ENCODE measurements around the gene FCSK. TPM values are rescaled to one million over a fixed set of nuclear protein-coding genes. Genes with fewer than 3 reads are reported as not detected.

FCSK gene
- total RNA-seq, 1 experiment from 2014 or later = 10.5 TPM

- DNase-seq (ENCODE audit: low read depth, low spot score) = peak; percentile 65
- in situ Hi-C loops (cut with HindIII; ENCODE audit: low pct_unique_long_range_greater_than_20kb, low sequenced_read_pairs) = no loop called here
Observed at GRCh38 chr16:70529051-70529777, 74.8 kb downstream of the FCSK start.

Small RNAs within 50 kb of the gene (small RNA-seq; reads per million reads assigned to genes)
- 0.23 to 1.1 reads per million in 2 experiments for gene RNU6-23P
- gene RPS27P26 = 0 to 0.02 reads per million in 2 experiments
- gene SNORD111B = 7.2 to 37.5 reads per million in 2 experiments

Other genes starting within 250 kb of the FCSK start
- gene EXOSC6, start 202.7 kb upstream of the FCSK start, total RNA-seq (2014; rRNA removed; shearing (Covaris generic)) = 32.4 and 36.4 TPM in 2 replicates
- gene AARS1, start 165.1 kb upstream of the FCSK start, total RNA-seq (2014; rRNA removed; shearing (Covaris generic)) = 96.7 and 98.3 TPM in 2 replicates
- 24.1 and 29.4 TPM in 2 replicates for gene DDX19B, start 155.4 kb upstream of the FCSK start, total RNA-seq (2014; rRNA removed; shearing (Covaris generic))
- gene DDX19A, start 107.7 kb upstream of the FCSK start, total RNA-seq (2014; rRNA removed; shearing (Covaris generic)) = 51.5 and 59.3 TPM in 2 replicates
- gene ST3GAL2, start 15.5 kb upstream of the FCSK start, total RNA-seq (2014; rRNA removed; shearing (Covaris generic)) = 13.7 and 18.5 TPM in 2 replicates
- gene COG4, start 69.0 kb downstream of the FCSK start, total RNA-seq (2014; rRNA removed; shearing (Covaris generic)) = 41.2 and 46.2 TPM in 2 replicates
- gene SF3B3, start 69.2 kb downstream of the FCSK start, total RNA-seq (2014; rRNA removed; shearing (Covaris generic)) = 187 and 191 TPM in 2 replicates
- 0.24 and 0.71 TPM in 2 replicates for gene IL34, start 192.0 kb downstream of the FCSK start, total RNA-seq (2014; rRNA removed; shearing (Covaris generic))
- gene MTSS2, start 231.5 kb downstream of the FCSK start, total RNA-seq (2014; rRNA removed; shearing (Covaris generic)) = 1.7 and 4.0 TPM in 2 replicates